GM12878 (cell line): ENCODE results near the gene ARHGEF17.

Experiments
- RAD51 ChIP-seq: fragments of 450-650 bp; IDR thresholded peaks from 2 replicates; pipeline ENCODE4 v1.6.1; 2016; ENCODE audit warnings: moderate library complexity, mild to moderate bottlenecking, inconsistent platforms
- RFX5 ChIP-seq: IDR thresholded peaks from 2 replicates; pipeline ENCODE4 v1.6.1; 2011; ENCODE audit warnings: low read depth, low read length, improper control_type of control experiment
- SMC3 ChIP-seq: IDR thresholded peaks from 2 replicates; pipeline ENCODE4 v1.6.1; 2011; ENCODE audit warnings: low read length, improper control_type of control experiment, borderline replicate concordance
- TAF1 ChIP-seq: IDR thresholded peaks from 2 replicates; pipeline ENCODE4 v1.6.1; 2011; ENCODE audit warnings: mild to moderate bottlenecking, low read depth, low read length, borderline replicate concordance
- ZNF24 ChIP-seq: fragments of 450-650 bp; IDR thresholded peaks from 2 replicates; pipeline ENCODE4 v1.6.1; 2017; ENCODE audit warnings: antibody characterized with exemption, mild to moderate bottlenecking
- TF ChIP-seq, protein P1 (sequence below), 3 experiments: IDR thresholded peaks in 2 of 3; conservative IDR thresholded peaks in 1 of 3; 2 replicates each; pipeline ENCODE4 v1.5.1; 2011; ENCODE audit warnings: low read depth in 3 of 3, low read length in 3 of 3, mild to moderate bottlenecking in 3 of 3, control low read depth in 2 of 3, moderate library complexity in 2 of 3, inconsistent platforms in 1 of 3, mixed read lengths in 1 of 3; ENCODE audit not compliant: control insufficient read depth in 2 of 3, insufficient read depth in 1 of 3; ENCODE audit errors: extremely low read depth in 1 of 3
- TF ChIP-seq, protein P2 (sequence below): fragments of 450-650 bp; formaldehyde crosslinking; IDR thresholded peaks from 2 replicates; pipeline ENCODE4 v1.5.0; 2022; ENCODE audit warnings: mild to moderate bottlenecking, missing genetic modification characterization
- TF ChIP-seq, protein P3 (sequence below): IDR thresholded peaks from 2 replicates; pipeline ENCODE4 v1.6.1; 2011; ENCODE audit warnings: borderline replicate concordance, low read depth, mild to moderate bottlenecking, moderate library complexity, mixed read lengths, low read length; ENCODE audit not compliant: insufficient read depth; ENCODE audit errors: extremely low read length

DNA sequence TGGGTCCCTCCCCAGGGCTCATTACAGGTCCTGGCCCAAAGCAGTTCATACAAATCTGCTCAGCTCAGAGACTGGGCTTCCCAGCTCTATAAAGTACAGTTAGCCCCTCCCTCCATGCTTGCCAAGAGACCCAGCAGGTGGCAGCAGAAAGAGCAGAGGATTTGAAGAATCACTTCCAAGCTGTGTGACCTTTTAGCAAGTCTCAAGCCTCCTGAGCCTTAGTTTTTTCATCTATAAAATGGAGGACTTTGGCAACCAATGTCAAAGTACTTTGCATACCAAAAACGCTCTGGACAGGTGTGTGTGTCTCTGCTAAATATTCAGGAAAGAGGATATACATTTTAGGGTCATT is 94.7 kb downstream of the ARHGEF17 start:
- peak; percentile 47; the same call in 1 of the 2 replicates for TF ChIP-seq SMC3
- TF ChIP-seq ZNF24: no peak
- TF ChIP-seq TAF1: no peak
- no peak for TF ChIP-seq RFX5
- TF ChIP-seq, protein P1, sequence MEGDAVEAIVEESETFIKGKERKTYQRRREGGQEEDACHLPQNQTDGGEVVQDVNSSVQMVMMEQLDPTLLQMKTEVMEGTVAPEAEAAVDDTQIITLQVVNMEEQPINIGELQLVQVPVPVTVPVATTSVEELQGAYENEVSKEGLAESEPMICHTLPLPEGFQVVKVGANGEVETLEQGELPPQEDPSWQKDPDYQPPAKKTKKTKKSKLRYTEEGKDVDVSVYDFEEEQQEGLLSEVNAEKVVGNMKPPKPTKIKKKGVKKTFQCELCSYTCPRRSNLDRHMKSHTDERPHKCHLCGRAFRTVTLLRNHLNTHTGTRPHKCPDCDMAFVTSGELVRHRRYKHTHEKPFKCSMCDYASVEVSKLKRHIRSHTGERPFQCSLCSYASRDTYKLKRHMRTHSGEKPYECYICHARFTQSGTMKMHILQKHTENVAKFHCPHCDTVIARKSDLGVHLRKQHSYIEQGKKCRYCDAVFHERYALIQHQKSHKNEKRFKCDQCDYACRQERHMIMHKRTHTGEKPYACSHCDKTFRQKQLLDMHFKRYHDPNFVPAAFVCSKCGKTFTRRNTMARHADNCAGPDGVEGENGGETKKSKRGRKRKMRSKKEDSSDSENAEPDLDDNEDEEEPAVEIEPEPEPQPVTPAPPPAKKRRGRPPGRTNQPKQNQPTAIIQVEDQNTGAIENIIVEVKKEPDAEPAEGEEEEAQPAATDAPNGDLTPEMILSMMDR (IDR thresholded peaks at IDR 0.05 in 2 of 3, conservative IDR thresholded peaks at IDR 0.05 in 1 of 3; ENCODE audit: control insufficient read depth in 2 of 3, extremely low read depth in 1 of 3, insufficient read depth in 1 of 3, low read depth in 3 of 3, low read length in 3 of 3): peak; percentile 28 to 43 (median 42); a peak in 4 of 6 replicates
- TF ChIP-seq, protein P2, sequence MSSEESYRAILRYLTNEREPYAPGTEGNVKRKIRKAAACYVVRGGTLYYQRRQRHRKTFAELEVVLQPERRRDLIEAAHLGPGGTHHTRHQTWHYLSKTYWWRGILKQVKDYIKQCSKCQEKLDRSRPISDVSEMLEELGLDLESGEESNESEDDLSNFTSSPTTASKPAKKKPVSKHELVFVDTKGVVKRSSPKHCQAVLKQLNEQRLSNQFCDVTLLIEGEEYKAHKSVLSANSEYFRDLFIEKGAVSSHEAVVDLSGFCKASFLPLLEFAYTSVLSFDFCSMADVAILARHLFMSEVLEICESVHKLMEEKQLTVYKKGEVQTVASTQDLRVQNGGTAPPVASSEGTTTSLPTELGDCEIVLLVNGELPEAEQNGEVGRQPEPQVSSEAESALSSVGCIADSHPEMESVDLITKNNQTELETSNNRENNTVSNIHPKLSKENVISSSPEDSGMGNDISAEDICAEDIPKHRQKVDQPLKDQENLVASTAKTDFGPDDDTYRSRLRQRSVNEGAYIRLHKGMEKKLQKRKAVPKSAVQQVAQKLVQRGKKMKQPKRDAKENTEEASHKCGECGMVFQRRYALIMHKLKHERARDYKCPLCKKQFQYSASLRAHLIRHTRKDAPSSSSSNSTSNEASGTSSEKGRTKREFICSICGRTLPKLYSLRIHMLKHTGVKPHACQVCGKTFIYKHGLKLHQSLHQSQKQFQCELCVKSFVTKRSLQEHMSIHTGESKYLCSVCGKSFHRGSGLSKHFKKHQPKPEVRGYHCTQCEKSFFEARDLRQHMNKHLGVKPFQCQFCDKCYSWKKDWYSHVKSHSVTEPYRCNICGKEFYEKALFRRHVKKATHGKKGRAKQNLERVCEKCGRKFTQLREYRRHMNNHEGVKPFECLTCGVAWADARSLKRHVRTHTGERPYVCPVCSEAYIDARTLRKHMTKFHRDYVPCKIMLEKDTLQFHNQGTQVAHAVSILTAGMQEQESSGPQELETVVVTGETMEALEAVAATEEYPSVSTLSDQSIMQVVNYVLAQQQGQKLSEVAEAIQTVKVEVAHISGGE (CRISPR knock-in tag): no peak
- TF ChIP-seq RAD51: no peak
- TF ChIP-seq, protein P3, sequence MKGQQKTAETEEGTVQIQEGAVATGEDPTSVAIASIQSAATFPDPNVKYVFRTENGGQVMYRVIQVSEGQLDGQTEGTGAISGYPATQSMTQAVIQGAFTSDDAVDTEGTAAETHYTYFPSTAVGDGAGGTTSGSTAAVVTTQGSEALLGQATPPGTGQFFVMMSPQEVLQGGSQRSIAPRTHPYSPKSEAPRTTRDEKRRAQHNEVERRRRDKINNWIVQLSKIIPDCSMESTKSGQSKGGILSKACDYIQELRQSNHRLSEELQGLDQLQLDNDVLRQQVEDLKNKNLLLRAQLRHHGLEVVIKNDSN: no peak
